ENCODE data around the gene PCID2.

GRCh38 chr13:113141601-113141970 lies 66.9 kb downstream of the PCID2 start:
- no peak for TF ChIP-seq POLR2A (IDR thresholded peaks at IDR 0.05)
- no peak for TF ChIP-seq CTCF (IDR thresholded peaks at IDR 0.05)

All from Peyer's patch (tissue), 4 donors.